K562 (cell line): ENCODE data around the gene ITPA. TPM values are rescaled to one million over a fixed set of nuclear protein-coding genes. Genes with fewer than 3 reads are reported as not detected.

ENCODE experiments used
- EP300 ChIP-seq: IDR thresholded peaks from 2 replicates; pipeline ENCODE4 v1.6.1; 2012; ENCODE audit warnings: low read length, improper control_type of control experiment
- PTTG1 ChIP-seq: fragments of 450-650 bp; IDR thresholded peaks from 2 replicates; pipeline ENCODE4 v1.6.1; 2016; ENCODE audit warnings: low read depth, mild to moderate bottlenecking, missing genetic modification characterization, missing compliant biosample characterization
- polyA plus RNA-seq, 8 experiments: library from polyadenylated mRNA; depleted of rRNA in 4 of 8; stranded (reverse) in 5 of 8; unstranded in 3 of 8; fragments of >200 nt; fragmentation: Nextera tagmentation in 2 of 8; fragmentation: Illumina TruSeq in 1 of 8; extraction: Ambion mirVana in 2 of 8; extraction: Trizol in 1 of 8; gene quantifications; 2 replicates each; pipeline versions ENCODE4 v1.2.1 to v1.2.3, GENCODE V29; 2011 to 2014; ENCODE audit warnings: inconsistent platforms in 1 of 8, missing spikeins in 1 of 8
- total RNA-seq, 7 experiments: library from RNA; depleted of rRNA in 6 of 7; stranded (reverse); fragments of >200 nt in 6 of 7; fragmentation: Illumina TruSeq in 2 of 7; extraction: Trizol in 2 of 7; gene quantifications; 2 replicates each; pipeline versions ENCODE4 v1.2.1 to v1.2.3, GENCODE V29; 2011 to 2021; ENCODE audit warnings: low replicate concordance in 1 of 7
- TF ChIP-seq, protein P1 (sequence below), 2 experiments: fragments of 450-650 bp; formaldehyde crosslinking in 1 of 2; IDR thresholded peaks; 2 replicates each; pipeline versions ENCODE4 v1.4.0 to v1.6.1; 2014 to 2020; ENCODE audit warnings: mild to moderate bottlenecking in 2 of 2, borderline replicate concordance in 1 of 2, low read depth in 1 of 2
- TF ChIP-seq, protein P2 (sequence below): fragments of 250-450 bp; sonication (Bioruptor Pico); IDR thresholded peaks from 2 replicates; pipeline ENCODE4 v1.4.0; 2020

Gene ITPA
- total and polyA plus RNA-seq, 9 of the 15 experiments (the other 6 are each of a cell fraction or from before 2014, with no cell fraction given), result 5.0 to 79.7 (median 36.7) TPM

DNA sequence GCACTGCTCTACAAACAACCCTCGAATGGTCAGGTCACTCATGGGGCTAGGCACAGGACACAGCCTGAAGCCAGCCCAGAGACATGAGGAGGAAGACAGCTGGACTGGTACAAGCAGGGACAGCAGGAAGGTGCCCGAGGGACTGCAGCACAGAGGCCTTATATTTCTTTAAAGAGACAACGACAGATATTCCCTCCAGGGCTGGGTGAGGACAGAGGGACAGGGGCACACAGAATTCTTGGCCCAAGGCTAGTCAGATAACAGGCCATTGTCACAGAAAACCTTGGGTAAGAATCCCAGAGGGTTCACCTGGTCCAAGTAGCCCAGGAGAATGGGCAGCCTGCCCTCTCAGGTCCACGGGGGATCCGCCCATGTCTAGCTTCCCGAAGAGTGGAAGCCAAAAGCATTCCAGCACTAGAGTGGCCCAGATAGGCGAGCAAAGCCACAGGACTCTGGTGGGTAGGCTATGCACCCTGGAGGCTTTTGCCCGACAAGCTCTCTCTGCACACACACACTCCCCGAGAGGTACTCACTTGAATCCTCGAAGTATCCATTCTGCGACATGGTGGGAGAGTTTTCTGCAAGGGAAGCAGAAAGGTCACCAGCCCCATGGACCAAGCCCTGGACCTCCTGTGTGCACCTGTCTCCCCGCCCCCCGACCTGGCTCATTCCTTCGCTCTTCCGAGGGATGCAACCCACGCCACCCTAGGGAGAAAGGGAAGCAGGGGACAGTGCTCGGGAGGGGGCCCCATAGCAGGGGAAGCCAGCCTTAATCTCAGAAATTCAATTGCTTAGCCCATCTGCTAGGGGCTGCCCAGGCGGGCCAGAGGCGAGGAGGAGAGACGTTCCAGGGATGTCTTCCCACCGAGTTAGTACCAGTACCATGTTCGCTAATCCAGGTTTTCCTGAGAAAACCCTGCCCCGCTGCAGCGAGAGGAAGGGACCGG lies 28.0 kb downstream of the ITPA start (continued):
- TF ChIP-seq, protein P1, sequence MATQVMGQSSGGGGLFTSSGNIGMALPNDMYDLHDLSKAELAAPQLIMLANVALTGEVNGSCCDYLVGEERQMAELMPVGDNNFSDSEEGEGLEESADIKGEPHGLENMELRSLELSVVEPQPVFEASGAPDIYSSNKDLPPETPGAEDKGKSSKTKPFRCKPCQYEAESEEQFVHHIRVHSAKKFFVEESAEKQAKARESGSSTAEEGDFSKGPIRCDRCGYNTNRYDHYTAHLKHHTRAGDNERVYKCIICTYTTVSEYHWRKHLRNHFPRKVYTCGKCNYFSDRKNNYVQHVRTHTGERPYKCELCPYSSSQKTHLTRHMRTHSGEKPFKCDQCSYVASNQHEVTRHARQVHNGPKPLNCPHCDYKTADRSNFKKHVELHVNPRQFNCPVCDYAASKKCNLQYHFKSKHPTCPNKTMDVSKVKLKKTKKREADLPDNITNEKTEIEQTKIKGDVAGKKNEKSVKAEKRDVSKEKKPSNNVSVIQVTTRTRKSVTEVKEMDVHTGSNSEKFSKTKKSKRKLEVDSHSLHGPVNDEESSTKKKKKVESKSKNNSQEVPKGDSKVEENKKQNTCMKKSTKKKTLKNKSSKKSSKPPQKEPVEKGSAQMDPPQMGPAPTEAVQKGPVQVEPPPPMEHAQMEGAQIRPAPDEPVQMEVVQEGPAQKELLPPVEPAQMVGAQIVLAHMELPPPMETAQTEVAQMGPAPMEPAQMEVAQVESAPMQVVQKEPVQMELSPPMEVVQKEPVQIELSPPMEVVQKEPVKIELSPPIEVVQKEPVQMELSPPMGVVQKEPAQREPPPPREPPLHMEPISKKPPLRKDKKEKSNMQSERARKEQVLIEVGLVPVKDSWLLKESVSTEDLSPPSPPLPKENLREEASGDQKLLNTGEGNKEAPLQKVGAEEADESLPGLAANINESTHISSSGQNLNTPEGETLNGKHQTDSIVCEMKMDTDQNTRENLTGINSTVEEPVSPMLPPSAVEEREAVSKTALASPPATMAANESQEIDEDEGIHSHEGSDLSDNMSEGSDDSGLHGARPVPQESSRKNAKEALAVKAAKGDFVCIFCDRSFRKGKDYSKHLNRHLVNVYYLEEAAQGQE (IDR thresholded peaks at IDR 0.05; ENCODE audit: borderline replicate concordance), result no peak
- TF ChIP-seq, protein P1 (CRISPR knock-in tag; IDR thresholded peaks at IDR 0.05; ENCODE audit: low read depth), result no peak
- TF ChIP-seq PTTG1 (tag), result no peak
- TF ChIP-seq EP300, result no peak
- TF ChIP-seq, protein P2, sequence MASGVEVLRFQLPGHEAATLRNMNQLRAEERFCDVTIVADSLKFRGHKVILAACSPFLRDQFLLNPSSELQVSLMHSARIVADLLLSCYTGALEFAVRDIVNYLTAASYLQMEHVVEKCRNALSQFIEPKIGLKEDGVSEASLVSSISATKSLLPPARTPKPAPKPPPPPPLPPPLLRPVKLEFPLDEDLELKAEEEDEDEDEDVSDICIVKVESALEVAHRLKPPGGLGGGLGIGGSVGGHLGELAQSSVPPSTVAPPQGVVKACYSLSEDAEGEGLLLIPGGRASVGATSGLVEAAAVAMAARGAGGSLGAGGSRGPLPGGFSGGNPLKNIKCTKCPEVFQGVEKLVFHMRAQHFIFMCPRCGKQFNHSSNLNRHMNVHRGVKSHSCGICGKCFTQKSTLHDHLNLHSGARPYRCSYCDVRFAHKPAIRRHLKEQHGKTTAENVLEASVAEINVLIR, result no peak
